HUES64 (cell line): Measurements from ENCODE around the gene LPIN3.

Experiments used
- H3K27ac ChIP-seq: 2 replicates; pipeline ENCODE4 v1.7.0; 2013; ENCODE audit warnings: low read depth, low read length, inconsistent platforms
- H3K27me3 ChIP-seq: 2 replicates; pipeline ENCODE4 v1.6.1; 2013; ENCODE audit warnings: mild to moderate bottlenecking, low read length; ENCODE audit not compliant: insufficient read depth
- H3K36me3 ChIP-seq: 2 replicates; pipeline ENCODE4 v1.6.1; 2013; ENCODE audit warnings: mild to moderate bottlenecking, low read length; ENCODE audit not compliant: insufficient read depth
- H3K4me1 ChIP-seq: 2 replicates; pipeline ENCODE4 v1.6.1; 2013; ENCODE audit warnings: mild to moderate bottlenecking, low read length, moderate library complexity; ENCODE audit not compliant: insufficient read depth
- H3K4me3 ChIP-seq: 2 replicates; pipeline ENCODE4 v1.5.1; 2013; ENCODE audit warnings: mild to moderate bottlenecking, low read length, moderate library complexity
- H3K9ac ChIP-seq: 2 replicates; pipeline ENCODE4 v1.6.1; 2013; ENCODE audit warnings: mild to moderate bottlenecking, low read depth, low read length
- H3K9me3 ChIP-seq: 2 replicates; pipeline ENCODE4 v1.6.1; 2013; ENCODE audit warnings: low read depth, low read length; ENCODE audit not compliant: insufficient read depth
- WGBS: fragments of 150-250, 120-280 bp; methylation state at CpG from one replicate; pipeline ENCODE4 v1.1.7; 2013; ENCODE audit warnings: missing lambda C conversion rate; 5-methylcytosine and 5-hydroxymethylcytosine counted together

Gene LPIN3

GRCh38 chr20:41398408-41398807, 57.8 kb downstream of the LPIN3 start:
- Histone ChIP-seq H3K36me3 (peaks cover 5% of the 10 kb centered on the region), H3K9ac (no peak overlapping the region), H3K27ac (no peak overlapping the region), H3K9me3 (no peaks in the 10 kb centered on the region), H3K4me1 (peaks cover 16% of the 10 kb centered on the region), H3K27me3 (no peaks in the 10 kb centered on the region), H3K4me3 (no peak overlapping the region)
- WGBS, result 92% methylated on average over 1 of the region's 2 CpGs

DNA sequence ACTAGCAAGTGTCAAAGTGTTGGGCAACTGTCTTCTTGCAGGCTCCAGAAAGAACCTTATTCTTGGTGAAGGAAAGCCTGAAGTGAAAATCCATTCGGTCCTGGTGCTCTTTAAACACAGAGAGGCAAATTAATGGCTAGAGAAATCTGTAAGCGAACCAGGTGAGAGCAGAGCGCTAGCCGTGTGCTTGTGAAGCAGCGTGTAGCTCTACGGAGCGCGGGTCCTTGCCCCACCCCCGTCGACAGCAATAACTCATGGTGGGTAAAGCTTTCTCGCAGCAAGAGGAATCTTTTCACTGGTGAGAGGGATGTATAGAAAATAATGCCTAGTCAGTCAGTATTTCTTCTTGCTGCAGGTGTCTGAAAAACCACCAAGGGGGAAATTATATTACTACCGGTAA, 63.0 kb downstream of the LPIN3 start:
- no peak overlapping the region for H3K9ac ChIP-seq
- 95% methylated on average over 11 of the region's 12 CpGs for WGBS
- H3K27me3 ChIP-seq, result no peaks in the 10 kb centered on the region
- H3K9me3 ChIP-seq, result no peaks in the 10 kb centered on the region
- H3K36me3 ChIP-seq, result peaks cover 57% of the 10 kb centered on the region
- H3K4me3 ChIP-seq, result no peak overlapping the region
- H3K27ac ChIP-seq, result no peak overlapping the region
- no peaks in the 10 kb centered on the region for H3K4me1 ChIP-seq

- H3K36me3 ChIP-seq, result peaks cover 75% of the 10 kb centered on the region
- H3K9me3 ChIP-seq, result no peaks in the 10 kb centered on the region
- 92% methylated on average over 3 of the region's 3 CpGs for WGBS
- H3K4me3 ChIP-seq, result no peak overlapping the region
- H3K4me1 ChIP-seq, result no peaks in the 10 kb centered on the region
- H3K27me3 ChIP-seq, result no peaks in the 10 kb centered on the region
- H3K9ac ChIP-seq, result no peak overlapping the region
- no peak overlapping the region for H3K27ac ChIP-seq
These were observed 64.8 kb downstream of the LPIN3 start for GRCh38 chr20:41405436-41405835.

DNA sequence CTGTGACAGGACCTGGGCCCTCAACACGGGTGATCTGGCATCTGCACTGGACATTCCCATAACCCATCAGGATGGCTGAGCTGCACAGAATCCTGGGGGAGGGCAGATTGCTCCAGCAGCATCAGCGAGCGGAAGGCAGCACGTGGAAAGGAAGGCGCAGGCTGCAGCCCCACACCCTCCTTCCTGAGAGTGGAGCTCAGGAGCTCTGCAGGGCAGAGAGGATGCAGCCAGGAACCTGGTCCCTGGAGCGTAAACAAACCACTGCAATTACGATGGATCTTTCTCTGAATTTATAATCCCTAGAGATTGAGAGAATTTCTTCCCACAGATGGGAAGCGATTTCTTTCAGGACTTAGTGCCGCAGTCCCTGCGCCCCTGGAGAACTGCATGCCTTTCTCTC, 65.7 kb downstream of the LPIN3 start:
- Histone ChIP-seq H3K36me3 (peaks cover 85% of the 10 kb centered on the region), H3K9me3 (no peaks in the 10 kb centered on the region), H3K4me1 (no peaks in the 10 kb centered on the region), H3K9ac (no peak overlapping the region), H3K4me3 (no peak overlapping the region), H3K27me3 (no peaks in the 10 kb centered on the region), H3K27ac (no peak overlapping the region)
- 91% methylated on average over 10 of the region's 10 CpGs for WGBS

DNA sequence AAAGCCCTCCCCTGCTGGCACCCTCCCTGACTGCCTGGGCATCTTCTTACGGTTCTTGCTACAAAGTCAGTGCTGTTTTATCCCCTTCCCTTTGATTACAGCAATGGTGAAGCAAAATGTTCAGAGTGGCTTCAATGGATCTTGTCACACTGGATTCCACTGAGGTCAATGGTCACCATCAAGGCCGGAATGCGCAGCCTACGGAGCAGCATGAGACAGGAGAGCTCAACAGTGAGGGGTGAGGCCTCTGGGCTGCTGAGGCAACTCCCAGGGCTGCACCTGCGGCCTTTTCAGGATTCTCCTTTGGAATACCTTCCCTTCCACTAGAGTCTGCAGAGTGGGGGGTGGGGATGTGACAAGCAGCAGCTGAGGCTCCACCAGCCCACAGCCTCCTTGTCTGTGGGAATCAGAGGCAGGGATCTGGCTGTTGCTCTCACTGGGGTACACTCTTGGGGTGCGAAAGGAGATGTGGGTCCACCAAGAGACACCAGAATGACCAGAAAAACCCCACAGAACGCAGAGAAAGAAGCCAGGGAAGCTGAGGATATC, 66.3 kb downstream of the LPIN3 start:
- H3K4me1 ChIP-seq, result no peaks in the 10 kb centered on the region
- H3K36me3 ChIP-seq, result peaks cover 91% of the 10 kb centered on the region
- H3K27me3 ChIP-seq, result no peaks in the 10 kb centered on the region
- WGBS, result 98% methylated on average over 7 of the region's 7 CpGs
- H3K27ac ChIP-seq, result no peak overlapping the region
- H3K9me3 ChIP-seq, result no peaks in the 10 kb centered on the region
- no peak overlapping the region for H3K9ac ChIP-seq
- no peak overlapping the region for H3K4me3 ChIP-seq

DNA sequence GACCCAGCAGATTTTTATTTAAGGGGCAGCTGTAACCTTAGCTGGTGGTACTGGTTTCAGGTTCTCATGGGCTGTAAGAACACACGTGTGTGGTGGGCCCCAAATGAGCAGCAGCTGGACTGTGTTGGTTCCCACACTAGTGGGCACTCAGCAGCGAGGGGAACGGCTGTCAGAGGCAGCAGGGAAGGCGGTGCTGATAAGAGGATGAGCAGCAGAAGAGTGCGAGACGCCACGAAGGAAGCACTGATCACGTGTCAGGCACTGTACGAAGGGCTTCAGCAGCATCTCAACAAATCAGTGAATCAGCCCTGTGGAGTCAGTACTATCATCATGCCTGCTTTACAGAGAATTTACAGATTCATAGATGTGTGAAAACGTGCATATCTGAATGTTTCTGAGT, 67.0 kb downstream of the LPIN3 start:
- WGBS, result 93% methylated on average over 10 of the region's 10 CpGs
- H3K9ac ChIP-seq, result no peak overlapping the region
- H3K4me1 ChIP-seq, result no peaks in the 10 kb centered on the region
- H3K36me3 ChIP-seq, result peaks cover 97% of the 10 kb centered on the region
- no peak overlapping the region for H3K4me3 ChIP-seq
- H3K9me3 ChIP-seq, result no peaks in the 10 kb centered on the region
- no peaks in the 10 kb centered on the region for H3K27me3 ChIP-seq
- H3K27ac ChIP-seq, result no peak overlapping the region

DNA sequence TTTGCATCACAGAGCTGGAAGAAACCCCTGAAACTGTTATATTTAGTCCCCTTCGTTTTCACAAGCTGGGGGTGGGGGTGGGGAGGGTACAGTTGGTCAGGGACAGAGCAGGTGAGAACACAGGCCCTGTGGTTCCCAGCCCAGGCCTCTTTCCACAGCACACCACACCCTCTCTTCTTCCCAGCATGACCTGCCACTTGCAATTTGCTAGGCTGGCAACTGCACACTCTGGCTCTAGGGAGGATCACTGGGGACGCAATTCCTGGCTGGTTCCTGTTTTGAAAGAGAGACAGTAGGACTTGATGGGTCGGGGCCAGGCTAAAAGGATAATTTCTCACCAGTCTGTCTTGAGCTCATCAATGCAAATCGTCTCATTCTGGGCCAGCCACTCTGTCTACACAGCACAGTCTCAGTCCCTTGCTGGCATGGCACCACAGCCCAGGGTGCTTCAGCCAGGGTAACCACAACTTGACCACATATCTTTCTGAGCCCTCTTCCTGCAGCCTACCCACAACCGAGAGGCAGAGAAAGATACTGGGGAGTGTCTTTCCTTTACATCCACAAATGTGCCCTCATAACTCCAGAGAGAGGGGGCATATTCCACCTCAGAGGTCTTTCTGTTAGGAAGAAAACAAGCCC, 67.7 kb downstream of the LPIN3 start:
- peaks cover 100% of the 10 kb centered on the region for H3K36me3 ChIP-seq
- no peak overlapping the region for H3K27ac ChIP-seq
- no peak overlapping the region for H3K9ac ChIP-seq
- no peaks in the 10 kb centered on the region for H3K4me1 ChIP-seq
- 92% methylated on average over 5 of the region's 5 CpGs for WGBS
- no peaks in the 10 kb centered on the region for H3K27me3 ChIP-seq
- no peak overlapping the region for H3K4me3 ChIP-seq
- H3K9me3 ChIP-seq, result no peaks in the 10 kb centered on the region

GRCh38 chr20:41408986-41409385, 68.4 kb downstream of the LPIN3 start:
- H3K27me3 ChIP-seq, result no peaks in the 10 kb centered on the region
- H3K9me3 ChIP-seq, result no peaks in the 10 kb centered on the region
- no peak overlapping the region for H3K9ac ChIP-seq
- no peaks in the 10 kb centered on the region for H3K4me1 ChIP-seq
- no peak overlapping the region for H3K4me3 ChIP-seq
- WGBS, result 94% methylated on average over 9 of the region's 9 CpGs
- H3K36me3 ChIP-seq, result peaks cover 100% of the 10 kb centered on the region
- no peak overlapping the region for H3K27ac ChIP-seq
